SK-N-SH (cell line): Measurements from ENCODE around the gene UCKL1. TPM values are rescaled to one million over a fixed set of nuclear protein-coding genes. Genes with fewer than 3 reads are reported as not detected.

Source experiments
- CTCF ChIA-PET: fragments of 300-600, 350-600 bp; formaldehyde crosslinking; extraction: SDS; loops from one replicate; lab custom pipeline; 2021; lab: Yijun Ruan, JAX
- POLR2A ChIA-PET: fragments of 350-600 bp; sonication (Branson Sonifier 250); formaldehyde crosslinking; extraction: SDS; loops from one replicate; lab custom pipeline; 2020; ENCODE audit warnings: antibody characterized with exemption, inconsistent platforms; lab: Yijun Ruan, JAX
- DNase-seq: peaks from one replicate; pipeline ENCODE4 v3.0.0; 2012
- H2AFZ ChIP-seq: fragments of 200-600 bp; sonication (generic); 2 replicates; pipeline ENCODE4 v1.8.1; 2016; ENCODE audit warnings: antibody characterized with exemption, mild to moderate bottlenecking, low read depth
- H3F3A ChIP-seq: fragments of 200-600 bp; sonication (generic); replicated peaks from 2 replicates; pipeline ENCODE3; 2016; ENCODE audit warnings: antibody characterized with exemption, mild to moderate bottlenecking; ENCODE audit not compliant: insufficient read depth
- H3K27ac ChIP-seq, 2 experiments: fragments of 200-500 bp in 1 of 2; fragments of 200-600 bp in 1 of 2; sonication (Bioruptor generic) in 1 of 2; sonication (generic), shearing (Covaris generic) in 1 of 2; 2 replicates each; pipeline versions ENCODE4 v1.5.1 to v1.6.1; 2014 to 2016; ENCODE audit warnings: low read depth in 2 of 2, inconsistent platforms in 1 of 2, low read length in 1 of 2, mild to moderate bottlenecking in 1 of 2, mixed read lengths in 1 of 2
- H3K27me3 ChIP-seq: fragments of 200-600 bp; sonication (generic), shearing (Covaris generic); 2 replicates; pipeline ENCODE4 v1.6.1; 2016; ENCODE audit warnings: mixed run types; ENCODE audit not compliant: insufficient read depth
- H3K36me3 ChIP-seq, 2 experiments: fragments of 200-500 bp in 1 of 2; fragments of 200-600 bp in 1 of 2; sonication (Bioruptor generic) in 1 of 2; sonication (generic) in 1 of 2; replicated peaks in 1 of 2; 2 replicates each; pipeline versions ENCODE3 to v1.5.1; 2014 to 2016; ENCODE audit warnings: low read length in 1 of 2, mild to moderate bottlenecking in 1 of 2; ENCODE audit not compliant: insufficient read depth in 2 of 2, control insufficient read depth in 1 of 2
- H3K4me1 ChIP-seq, 2 experiments: fragments of 200-500 bp in 1 of 2; fragments of 200-600 bp in 1 of 2; sonication (Bioruptor generic) in 1 of 2; sonication (generic), shearing (Covaris generic) in 1 of 2; 2 replicates each; pipeline versions ENCODE4 v1.5.1 to v1.6.1; 2014 to 2016; ENCODE audit warnings: low read depth in 1 of 2, low read length in 1 of 2, mixed run types in 1 of 2; ENCODE audit not compliant: insufficient read depth in 2 of 2, control insufficient read depth in 1 of 2
- H3K4me2 ChIP-seq: fragments of 200-600 bp; sonication (generic), shearing (Covaris generic); 2 replicates; pipeline ENCODE4 v1.6.1; 2017; ENCODE audit warnings: mixed run types
- H3K4me3 ChIP-seq, 2 experiments: fragments of 200-500 bp in 1 of 2; fragments of 200-600 bp in 1 of 2; sonication (Bioruptor generic) in 1 of 2; sonication (generic), shearing (Covaris generic) in 1 of 2; 2 replicates each; pipeline versions ENCODE4 v1.5.1 to v1.8.1; 2014 to 2016; ENCODE audit warnings: low read depth in 2 of 2, inconsistent platforms in 1 of 2, low read length in 1 of 2, mild to moderate bottlenecking in 1 of 2, mixed read lengths in 1 of 2, moderate library complexity in 1 of 2
- H3K79me2 ChIP-seq: fragments of 200-600 bp; sonication (generic); 2 replicates; pipeline ENCODE4 v1.8.1; 2017; ENCODE audit warnings: mild to moderate bottlenecking; ENCODE audit not compliant: insufficient read depth
- H3K9ac ChIP-seq: fragments of 200-600 bp; sonication (generic); 2 replicates; pipeline ENCODE4 v1.6.1; 2017; ENCODE audit warnings: mixed run types
- H3K9me2 ChIP-seq: fragments of 200-600 bp; sonication (generic); 2 replicates; pipeline ENCODE4 v1.6.1; 2017; ENCODE audit warnings: mixed run types
- H3K9me3 ChIP-seq: fragments of 200-600 bp; sonication (generic); 2 replicates; pipeline ENCODE4 v1.6.1; 2017; ENCODE audit warnings: mixed run types, mild to moderate bottlenecking, moderate library complexity
- H4K20me1 ChIP-seq: fragments of 200-600 bp; sonication (generic); 2 replicates; pipeline ENCODE4 v1.6.1; 2017; ENCODE audit warnings: mild to moderate bottlenecking, mixed run types; ENCODE audit not compliant: insufficient read depth
- CHD2 ChIP-seq: fragments of 150-350 bp; IDR thresholded peaks from 2 replicates; pipeline ENCODE4 v1.6.1; 2018; ENCODE audit warnings: low read length; ENCODE audit not compliant: partially characterized antibody
- EZH2phosphoT487 ChIP-seq: fragments of 200-600 bp; sonication (generic); IDR thresholded peaks from 2 replicates; pipeline ENCODE4 v1.6.1; 2017; ENCODE audit warnings: low read depth, mixed run types, mild to moderate bottlenecking, antibody characterized with exemption, moderate library complexity, borderline replicate concordance
- FOXJ3 ChIP-seq: sonication (generic); formaldehyde crosslinking; IDR thresholded peaks from 2 replicates; pipeline ENCODE4 v1.5.1; 2020; ENCODE audit warnings: mild to moderate bottlenecking, missing genetic modification reagents
- FOXM1 ChIP-seq: IDR thresholded peaks from 2 replicates; pipeline ENCODE4 v1.4.0; 2012; ENCODE audit warnings: low read depth, mild to moderate bottlenecking
- GATA2 ChIP-seq: sonication (generic); formaldehyde crosslinking; IDR thresholded peaks from 2 replicates; pipeline ENCODE4 v1.5.0; 2020; ENCODE audit warnings: mild to moderate bottlenecking, missing genetic modification reagents
- JUND ChIP-seq: IDR thresholded peaks from 2 replicates; pipeline ENCODE4 v1.4.0; 2012
- MEF2A ChIP-seq: IDR thresholded peaks from 2 replicates; pipeline ENCODE4 v1.4.0; 2012; ENCODE audit warnings: low read depth, borderline replicate concordance
- MXI1 ChIP-seq: IDR thresholded peaks from 2 replicates; pipeline ENCODE4 v1.6.1; 2012; ENCODE audit warnings: mild to moderate bottlenecking, low read depth, low read length, improper control_type of control experiment
- NFIC ChIP-seq: IDR thresholded peaks from 2 replicates; pipeline ENCODE4 v1.4.0; 2012; ENCODE audit warnings: borderline replicate concordance
- POLR2AphosphoS5 ChIP-seq: IDR thresholded peaks from 2 replicates; pipeline ENCODE4 v1.6.1; 2012; ENCODE audit warnings: low read depth, low read length
- RFX5 ChIP-seq: IDR thresholded peaks from 2 replicates; pipeline ENCODE4 v1.6.1; 2012; ENCODE audit warnings: mild to moderate bottlenecking, improper control_type of control experiment, low read length
- SIN3A ChIP-seq: IDR thresholded peaks from 2 replicates; pipeline ENCODE4 v1.6.1; 2012; ENCODE audit warnings: low read depth, mild to moderate bottlenecking, low read length, moderate library complexity, borderline replicate concordance
- SMC3 ChIP-seq: IDR thresholded peaks from 2 replicates; pipeline ENCODE4 v1.6.1; 2012; ENCODE audit warnings: low read depth, low read length, improper control_type of control experiment
- TCF12 ChIP-seq: IDR thresholded peaks from 2 replicates; pipeline ENCODE4 v1.4.0; 2012
- TEAD4 ChIP-seq: IDR thresholded peaks from 2 replicates; pipeline ENCODE4 v1.4.0; 2012; ENCODE audit warnings: mild to moderate bottlenecking, borderline replicate concordance; ENCODE audit not compliant: insufficient read depth
- YY1 ChIP-seq: IDR thresholded peaks from 2 replicates; pipeline ENCODE4 v1.4.0; 2012; ENCODE audit warnings: low read depth, mild to moderate bottlenecking
- WGBS: methylation state at CpG from one replicate; pipeline ENCODE4 v1.1.6; 2017; ENCODE audit warnings: low lambda C conversion rate; 5-methylcytosine and 5-hydroxymethylcytosine counted together
- polyA plus RNA-seq, 3 experiments: library from polyadenylated mRNA; depleted of rRNA; stranded (reverse); fragments of >200 nt; gene quantifications; 2 replicates each; pipeline ENCODE4 v1.2.3, GENCODE V29; 2012
- TF ChIP-seq, protein P1 (sequence below): IDR thresholded peaks from 2 replicates; pipeline ENCODE4 v1.4.0; 2012; ENCODE audit warnings: low read depth
- TF ChIP-seq, protein P2 (sequence below): IDR thresholded peaks from 2 replicates; pipeline ENCODE4 v1.4.0; 2012; ENCODE audit warnings: low read depth, borderline replicate concordance
- TF ChIP-seq, protein P3 (sequence below): fragments of 200-600 bp; sonication (generic); IDR thresholded peaks from 2 replicates; pipeline ENCODE4 v1.6.1; 2017; ENCODE audit warnings: antibody characterized with exemption, mild to moderate bottlenecking, moderate library complexity
- TF ChIP-seq, protein P4 (sequence below): IDR thresholded peaks from 2 replicates; pipeline ENCODE4; 2012
- TF ChIP-seq, protein P5 (sequence below): IDR thresholded peaks from 2 replicates; pipeline ENCODE4 v1.4.0; 2012; ENCODE audit warnings: low read depth, borderline replicate concordance
- TF ChIP-seq, protein P6 (sequence below): fragments of 150-350 bp; IDR thresholded peaks from 2 replicates; pipeline ENCODE4 v1.6.1; 2017; ENCODE audit warnings: antibody characterized with exemption, low read length, low read depth, borderline replicate concordance

UCKL1 gene
- polyA plus RNA-seq, 1 of the 3 experiments (the other 2 are of a cell fraction): 71.6 TPM

DNA sequence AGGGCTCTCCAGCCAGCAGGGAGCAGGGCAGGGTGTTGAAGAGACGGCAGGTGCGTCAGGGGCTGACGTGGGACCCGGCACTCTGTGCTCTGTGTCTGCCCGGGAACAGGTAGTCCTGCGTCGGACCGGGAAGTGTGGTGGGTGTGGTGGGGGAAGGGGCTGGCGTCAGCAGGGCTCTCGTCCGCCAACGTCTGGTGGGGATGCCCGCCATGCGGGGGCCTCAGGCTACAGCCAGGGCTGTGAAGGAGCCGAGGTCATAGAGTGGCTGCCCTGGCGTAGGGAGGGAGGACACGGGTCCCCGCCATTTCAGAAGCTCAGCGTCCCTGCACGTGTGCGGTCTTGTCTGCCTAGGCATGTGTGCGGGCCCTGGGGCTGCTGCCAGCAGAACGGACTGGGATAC, 36.0 kb downstream of the UCKL1 start:
- no peak overlapping the region for H3K27ac ChIP-seq
- no peaks in the 10 kb centered on the region for H3K27me3 ChIP-seq
- H3K36me3 ChIP-seq: peaks cover 0 to 7% of the 10 kb centered on the region in 2 experiments
- POLR2A ChIA-PET: no interaction called here
- no peak overlapping the region for H3K4me2 ChIP-seq
- CTCF ChIA-PET: no interaction called here
- H4K20me1 ChIP-seq: peaks cover 27% of the 10 kb centered on the region
- no peak for TF ChIP-seq YY1
- TF ChIP-seq FOXM1: no peak
- TF ChIP-seq EZH2phosphoT487: no peak
- TF ChIP-seq CHD2: no peak
- no peak for TF ChIP-seq FOXJ3 (CRISPR knock-in tag)
- TF ChIP-seq, protein P1, sequence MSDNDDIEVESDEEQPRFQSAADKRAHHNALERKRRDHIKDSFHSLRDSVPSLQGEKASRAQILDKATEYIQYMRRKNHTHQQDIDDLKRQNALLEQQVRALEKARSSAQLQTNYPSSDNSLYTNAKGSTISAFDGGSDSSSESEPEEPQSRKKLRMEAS: no peak
- TF ChIP-seq MEF2A: no peak
- TF ChIP-seq GATA2 (CRISPR knock-in tag): no peak
- TF ChIP-seq, protein P2, sequence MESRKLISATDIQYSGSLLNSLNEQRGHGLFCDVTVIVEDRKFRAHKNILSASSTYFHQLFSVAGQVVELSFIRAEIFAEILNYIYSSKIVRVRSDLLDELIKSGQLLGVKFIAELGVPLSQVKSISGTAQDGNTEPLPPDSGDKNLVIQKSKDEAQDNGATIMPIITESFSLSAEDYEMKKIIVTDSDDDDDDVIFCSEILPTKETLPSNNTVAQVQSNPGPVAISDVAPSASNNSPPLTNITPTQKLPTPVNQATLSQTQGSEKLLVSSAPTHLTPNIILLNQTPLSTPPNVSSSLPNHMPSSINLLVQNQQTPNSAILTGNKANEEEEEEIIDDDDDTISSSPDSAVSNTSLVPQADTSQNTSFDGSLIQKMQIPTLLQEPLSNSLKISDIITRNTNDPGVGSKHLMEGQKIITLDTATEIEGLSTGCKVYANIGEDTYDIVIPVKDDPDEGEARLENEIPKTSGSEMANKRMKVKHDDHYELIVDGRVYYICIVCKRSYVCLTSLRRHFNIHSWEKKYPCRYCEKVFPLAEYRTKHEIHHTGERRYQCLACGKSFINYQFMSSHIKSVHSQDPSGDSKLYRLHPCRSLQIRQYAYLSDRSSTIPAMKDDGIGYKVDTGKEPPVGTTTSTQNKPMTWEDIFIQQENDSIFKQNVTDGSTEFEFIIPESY: no peak
- TF ChIP-seq, all 33 proteins: peak for 0
- Histone ChIP-seq H3F3A (no peaks in the 10 kb centered on the region), H3K4me3 (no peak overlapping the region), H3K9me2 (no peaks in the 10 kb centered on the region), H3K9ac (no peak overlapping the region), H3K4me1 (no peaks in the 10 kb centered on the region), H3K79me2 (peaks cover 86% of the 10 kb centered on the region), H2AFZ (no peak overlapping the region), H3K9me3 (no peaks in the 10 kb centered on the region)
- no peak for DNase-seq
- 93% methylated on average over 22 of the region's 23 CpGs for WGBS

DNA sequence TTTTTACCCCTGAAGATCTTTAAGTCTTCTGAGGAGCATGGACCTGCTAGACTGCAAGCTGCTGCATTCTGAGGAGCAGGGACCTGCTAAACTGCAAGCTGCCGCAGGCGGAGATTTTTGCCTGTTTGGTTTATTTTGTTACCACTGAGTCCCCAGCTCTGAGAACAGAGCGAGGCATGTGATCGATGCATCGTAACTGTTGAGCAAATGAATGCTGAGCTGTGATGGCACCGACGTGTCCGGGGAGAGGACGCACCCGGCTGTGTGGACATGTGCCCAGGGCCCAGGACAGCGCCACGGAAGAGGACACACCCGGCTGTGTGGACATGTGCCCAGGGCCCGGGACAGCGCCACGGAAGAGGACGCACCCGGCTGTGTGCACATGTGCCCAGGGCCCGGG, 37.1 kb downstream of the UCKL1 start:
- peaks cover 87% of the 10 kb centered on the region for H3K79me2 ChIP-seq
- TF ChIP-seq, protein P3, sequence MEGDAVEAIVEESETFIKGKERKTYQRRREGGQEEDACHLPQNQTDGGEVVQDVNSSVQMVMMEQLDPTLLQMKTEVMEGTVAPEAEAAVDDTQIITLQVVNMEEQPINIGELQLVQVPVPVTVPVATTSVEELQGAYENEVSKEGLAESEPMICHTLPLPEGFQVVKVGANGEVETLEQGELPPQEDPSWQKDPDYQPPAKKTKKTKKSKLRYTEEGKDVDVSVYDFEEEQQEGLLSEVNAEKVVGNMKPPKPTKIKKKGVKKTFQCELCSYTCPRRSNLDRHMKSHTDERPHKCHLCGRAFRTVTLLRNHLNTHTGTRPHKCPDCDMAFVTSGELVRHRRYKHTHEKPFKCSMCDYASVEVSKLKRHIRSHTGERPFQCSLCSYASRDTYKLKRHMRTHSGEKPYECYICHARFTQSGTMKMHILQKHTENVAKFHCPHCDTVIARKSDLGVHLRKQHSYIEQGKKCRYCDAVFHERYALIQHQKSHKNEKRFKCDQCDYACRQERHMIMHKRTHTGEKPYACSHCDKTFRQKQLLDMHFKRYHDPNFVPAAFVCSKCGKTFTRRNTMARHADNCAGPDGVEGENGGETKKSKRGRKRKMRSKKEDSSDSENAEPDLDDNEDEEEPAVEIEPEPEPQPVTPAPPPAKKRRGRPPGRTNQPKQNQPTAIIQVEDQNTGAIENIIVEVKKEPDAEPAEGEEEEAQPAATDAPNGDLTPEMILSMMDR: no peak
- TF ChIP-seq, protein P4, sequence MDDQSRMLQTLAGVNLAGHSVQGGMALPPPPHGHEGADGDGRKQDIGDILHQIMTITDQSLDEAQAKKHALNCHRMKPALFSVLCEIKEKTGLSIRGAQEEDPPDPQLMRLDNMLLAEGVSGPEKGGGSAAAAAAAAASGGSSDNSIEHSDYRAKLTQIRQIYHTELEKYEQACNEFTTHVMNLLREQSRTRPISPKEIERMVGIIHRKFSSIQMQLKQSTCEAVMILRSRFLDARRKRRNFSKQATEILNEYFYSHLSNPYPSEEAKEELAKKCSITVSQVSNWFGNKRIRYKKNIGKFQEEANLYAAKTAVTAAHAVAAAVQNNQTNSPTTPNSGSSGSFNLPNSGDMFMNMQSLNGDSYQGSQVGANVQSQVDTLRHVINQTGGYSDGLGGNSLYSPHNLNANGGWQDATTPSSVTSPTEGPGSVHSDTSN: no peak
- TF ChIP-seq RFX5 (no peak), TEAD4 (no peak), POLR2AphosphoS5 (no peak), SIN3A (no peak), NFIC (no peak), SMC3 (no peak), MXI1 (no peak), GATA2 (CRISPR knock-in tag) (no peak), JUND (no peak), TCF12 (no peak), CHD2 (no peak)
- TF ChIP-seq, protein P5, sequence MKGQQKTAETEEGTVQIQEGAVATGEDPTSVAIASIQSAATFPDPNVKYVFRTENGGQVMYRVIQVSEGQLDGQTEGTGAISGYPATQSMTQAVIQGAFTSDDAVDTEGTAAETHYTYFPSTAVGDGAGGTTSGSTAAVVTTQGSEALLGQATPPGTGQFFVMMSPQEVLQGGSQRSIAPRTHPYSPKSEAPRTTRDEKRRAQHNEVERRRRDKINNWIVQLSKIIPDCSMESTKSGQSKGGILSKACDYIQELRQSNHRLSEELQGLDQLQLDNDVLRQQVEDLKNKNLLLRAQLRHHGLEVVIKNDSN: no peak
- TF ChIP-seq, protein P6, sequence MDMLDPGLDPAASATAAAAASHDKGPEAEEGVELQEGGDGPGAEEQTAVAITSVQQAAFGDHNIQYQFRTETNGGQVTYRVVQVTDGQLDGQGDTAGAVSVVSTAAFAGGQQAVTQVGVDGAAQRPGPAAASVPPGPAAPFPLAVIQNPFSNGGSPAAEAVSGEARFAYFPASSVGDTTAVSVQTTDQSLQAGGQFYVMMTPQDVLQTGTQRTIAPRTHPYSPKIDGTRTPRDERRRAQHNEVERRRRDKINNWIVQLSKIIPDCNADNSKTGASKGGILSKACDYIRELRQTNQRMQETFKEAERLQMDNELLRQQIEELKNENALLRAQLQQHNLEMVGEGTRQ: no peak
- no peak overlapping the region for H3K27ac ChIP-seq
- no peak overlapping the region for H3K4me3 ChIP-seq
- no peak overlapping the region for H3K9ac ChIP-seq
- no peak overlapping the region for H3K4me2 ChIP-seq
- WGBS: 91% methylated on average over 13 of the region's 19 CpGs
- no peaks in the 10 kb centered on the region for H3K4me1 ChIP-seq
- ChIA-PET CTCF (interaction anchor here (1.2 kb wide), 1 partner anchor 20 kb away, joined by 3 read pairs; no protein-coding TSS in a partner anchor), POLR2A (interaction anchor here (0.6 kb wide), 1 partner anchor 198 kb away, joined by 3 read pairs; no protein-coding TSS in a partner anchor)
- no peaks in the 10 kb centered on the region for H3K9me3 ChIP-seq
- no peaks in the 10 kb centered on the region for H3K27me3 ChIP-seq
- no peaks in the 10 kb centered on the region for H3F3A ChIP-seq
- H3K36me3 ChIP-seq: peaks cover 0 to 7% of the 10 kb centered on the region in 2 experiments
- H2AFZ ChIP-seq: no peak overlapping the region
- DNase-seq: no peak
- H4K20me1 ChIP-seq: peaks cover 20% of the 10 kb centered on the region
- no peaks in the 10 kb centered on the region for H3K9me2 ChIP-seq
